HG03097 (cell line): Measurements from ENCODE around the gene BBX.
"Not testable (repeated sequence)": the region's sequence is repeated elsewhere in the genome, so short reads cannot be mapped to it uniquely, and the experiment has no call there.

Source experiments
- ATAC-seq: cut with Tn5 transposase; IDR thresholded peaks from one replicate; pipeline ENCODE4 v1.9.1; 2021; ENCODE audit not compliant: unreplicated experiment, low FRiP score

The BBX gene

GRCh38 chr3:107826727-107827126, 304.0 kb downstream of the BBX start:
- no peak for ATAC-seq

DNA sequence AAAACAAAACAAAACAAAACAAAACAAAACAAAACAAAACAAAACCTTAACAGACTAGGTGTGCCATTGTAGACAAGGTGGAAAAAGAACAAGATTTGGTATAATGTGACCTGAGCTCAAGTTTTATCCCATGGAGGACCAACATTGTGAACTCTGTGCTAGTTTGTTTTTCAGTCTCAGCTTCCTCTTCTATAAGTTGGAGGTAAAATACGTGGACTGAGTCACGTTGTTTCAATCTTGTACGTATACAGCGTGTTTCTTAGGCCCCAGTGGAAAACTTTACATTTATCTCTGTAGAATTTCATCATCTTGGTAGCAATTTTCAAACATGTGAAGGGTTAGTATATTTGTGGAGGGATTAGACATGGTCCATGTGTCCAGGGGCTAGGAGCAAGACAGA, 306.4 kb downstream of the BBX start:
- ATAC-seq = no peak

DNA sequence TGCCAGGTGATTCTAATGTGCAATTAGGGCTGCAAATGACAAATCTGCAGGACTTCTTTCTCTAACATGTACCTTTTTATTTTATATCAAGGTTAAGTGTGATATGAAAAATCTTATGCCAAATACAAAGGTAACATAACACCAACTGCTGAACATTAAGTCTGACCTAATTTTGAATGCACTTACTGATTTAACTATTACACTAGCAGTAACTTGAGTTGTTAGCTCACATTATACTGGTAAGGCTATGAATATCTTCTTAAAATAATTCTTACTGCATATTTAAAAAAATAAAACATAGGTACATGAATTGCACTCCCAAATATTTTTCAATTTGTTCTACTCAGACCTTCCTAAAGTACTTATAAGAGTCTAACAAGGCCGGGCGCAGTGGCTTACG, 308.8 kb downstream of the BBX start:
- no peak for ATAC-seq

DNA sequence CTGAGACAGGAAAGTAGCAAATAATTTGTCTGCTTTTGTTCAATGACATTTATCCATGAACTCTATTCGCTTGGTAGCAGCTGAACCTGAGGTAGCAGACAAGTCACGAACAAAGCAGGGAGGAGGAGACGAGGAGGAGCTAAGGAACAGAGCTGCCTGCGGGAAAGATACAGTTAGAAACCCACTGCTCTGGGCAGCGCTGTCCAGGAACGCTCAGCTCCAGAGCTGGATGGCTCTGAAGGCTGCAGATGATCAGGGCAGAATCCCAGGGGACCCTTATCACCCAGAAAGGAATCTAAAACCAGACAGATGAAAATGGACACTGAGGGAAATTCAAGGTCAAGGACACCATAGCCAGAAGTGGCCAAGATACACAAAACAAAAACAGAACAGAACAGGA, 310.3 kb downstream of the BBX start:
- no peak for ATAC-seq

- no peak for ATAC-seq
Measured at GRCh38 chr3:107833722-107834416, 311.1 kb downstream of the BBX start.

GRCh38 chr3:107835001-107835400, 312.2 kb downstream of the BBX start:
- ATAC-seq = not testable (repeated sequence)

DNA sequence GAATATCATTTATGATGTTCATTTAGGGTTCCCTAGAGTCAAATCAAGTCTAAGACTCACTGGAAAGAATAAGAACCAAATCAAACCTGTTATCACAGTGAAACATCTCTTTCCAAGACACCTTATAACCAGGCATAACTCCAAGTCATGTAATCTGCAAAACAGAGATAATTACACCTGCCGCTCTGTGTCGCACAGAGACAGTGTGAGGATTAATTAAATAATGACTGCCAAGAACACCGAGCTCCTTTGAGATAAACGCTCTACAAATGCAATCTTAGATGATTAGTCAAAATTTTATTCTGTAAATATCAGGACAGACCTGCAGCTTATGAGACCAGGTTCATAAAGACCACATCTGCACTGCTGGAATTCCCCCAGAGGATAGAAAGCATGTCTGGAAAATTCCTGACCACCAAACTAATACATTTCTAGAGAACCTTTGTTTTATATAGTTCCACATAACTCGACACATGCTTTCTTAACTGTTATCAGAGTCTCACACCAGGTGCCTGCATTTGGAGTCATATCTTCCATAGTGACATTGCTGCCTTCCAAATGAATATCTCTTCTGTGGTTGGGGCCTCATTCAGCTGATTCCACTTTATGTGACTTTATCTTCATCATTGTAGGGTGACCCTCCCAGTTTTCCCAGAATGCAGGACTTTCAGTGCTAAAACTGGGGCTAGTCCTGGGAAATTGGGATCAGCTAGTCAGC, 315.3 kb downstream of the BBX start:
- no peak for ATAC-seq

GRCh38 chr3:107841831-107842230, 319.1 kb downstream of the BBX start:
- ATAC-seq = no peak

- no peak for ATAC-seq
Measured at GRCh38 chr3:107842940-107843339, 320.2 kb downstream of the BBX start.

- no peak for ATAC-seq
Measured at GRCh38 chr3:107845380-107846278, 322.9 kb downstream of the BBX start.

DNA sequence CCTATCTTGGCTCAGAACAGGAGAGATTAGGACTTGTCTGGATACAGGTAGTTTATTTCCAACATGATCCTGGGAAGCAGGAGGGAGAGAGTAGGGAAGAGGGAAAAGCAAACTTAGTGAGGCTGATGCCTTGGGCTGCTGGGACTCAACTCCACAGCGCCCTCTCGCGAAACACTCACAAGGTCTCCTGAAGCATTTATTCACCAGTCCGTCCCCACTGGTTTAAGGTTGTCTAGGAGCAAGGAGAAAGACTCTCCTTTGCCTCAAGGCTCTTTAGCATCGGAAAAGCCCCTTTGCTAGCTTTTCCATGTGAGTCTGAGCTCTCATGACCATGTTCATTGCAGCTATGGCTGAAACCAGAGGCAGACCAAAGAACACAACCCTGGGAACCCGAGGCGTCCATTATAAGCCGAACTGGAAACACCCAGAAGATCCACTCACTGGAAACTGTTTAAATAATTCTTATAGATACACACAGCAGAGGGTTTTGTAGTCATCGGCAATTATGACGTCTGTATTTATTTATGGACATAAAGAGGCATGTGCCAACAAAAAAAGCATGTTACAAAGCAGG, 323.6 kb downstream of the BBX start:
- ATAC-seq = no peak

DNA sequence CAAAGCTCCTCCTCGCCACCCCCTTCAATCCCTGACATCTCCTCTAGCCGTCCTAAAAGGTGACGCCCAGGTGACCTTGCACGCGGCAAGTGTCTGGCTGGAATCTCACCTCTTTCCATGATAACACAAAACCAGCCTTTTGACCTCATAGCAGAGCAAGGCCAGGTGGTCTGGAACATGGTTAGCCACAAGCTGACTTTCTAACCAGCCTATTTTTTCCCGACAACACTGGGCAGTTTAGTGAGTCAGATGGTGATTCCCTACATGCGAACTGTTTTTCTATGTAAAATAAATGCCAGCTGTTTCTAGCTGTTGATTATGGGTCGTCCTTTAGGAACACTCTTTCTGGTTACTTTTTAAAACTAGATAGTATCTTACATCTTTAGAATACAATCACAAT, 325.0 kb downstream of the BBX start:
- no peak for ATAC-seq

GRCh38 chr3:107848351-107848915, 325.7 kb downstream of the BBX start:
- ATAC-seq = no peak

- no peak for ATAC-seq
Measured at GRCh38 chr3:107850681-107851080, 327.9 kb downstream of the BBX start.

DNA sequence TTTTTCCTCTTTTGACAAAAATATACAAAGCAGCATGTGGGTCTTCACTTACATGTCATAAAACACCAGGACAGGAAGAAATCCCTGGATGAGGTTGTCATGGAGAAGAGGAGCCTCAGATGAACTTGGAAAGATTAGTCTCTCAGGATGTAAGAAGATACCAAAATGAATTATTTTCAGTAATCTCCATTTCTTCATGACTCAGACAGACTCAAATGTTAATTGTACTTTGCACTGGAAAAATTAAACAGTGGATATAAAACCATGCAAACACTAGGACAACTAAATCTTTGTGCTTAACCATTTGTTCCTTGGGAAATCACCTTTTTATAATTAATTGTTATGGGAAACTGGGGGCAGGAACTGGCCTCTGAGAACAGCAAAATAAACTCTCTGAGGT, 331.1 kb downstream of the BBX start:
- no peak for ATAC-seq

- no peak for ATAC-seq
Measured at GRCh38 chr3:107854733-107855132, 332.0 kb downstream of the BBX start.

- peak; percentile 59 for ATAC-seq
Measured at GRCh38 chr3:107855710-107856109, 332.9 kb downstream of the BBX start.

DNA sequence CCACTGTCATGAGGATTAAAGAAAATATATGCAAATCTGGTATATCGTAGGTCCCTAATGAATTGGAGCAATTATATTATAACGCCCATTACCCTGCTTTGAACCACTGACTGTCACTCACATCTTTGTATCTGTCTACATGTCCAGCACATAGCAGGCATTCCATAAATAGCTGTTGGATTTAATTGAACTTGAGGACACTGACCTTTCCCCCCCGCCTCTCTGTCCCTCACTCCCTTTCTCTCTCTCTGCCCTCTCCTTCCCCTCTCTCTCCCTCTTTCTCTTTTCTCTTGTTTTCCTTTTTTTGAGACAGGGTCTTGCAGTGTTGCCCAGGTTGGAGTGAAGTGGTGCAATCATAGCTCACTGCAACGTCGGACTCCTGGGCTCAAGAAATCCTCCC, 335.1 kb downstream of the BBX start:
- ATAC-seq = no peak

- no peak for ATAC-seq
Measured at GRCh38 chr3:107858876-107859275, 336.1 kb downstream of the BBX start.
